HL-60 (cell line): ENCODE results near the gene NOVA1.

ENCODE experiments used
- DNase-seq, 2 experiments: peaks; one replicate each; pipeline ENCODE4 v3.0.0-alpha.2; 2010 to 2020; ENCODE audit warnings: low read depth in 1 of 2, low spot score in 1 of 2
- H3K27ac ChIP-seq: fragments of 250-450 bp; sonication (Bioruptor Pico); replicated peaks from 2 replicates; pipeline ENCODE4 v1.5.1; 2020; ENCODE audit warnings: mild to moderate bottlenecking, moderate library complexity
- H3K27me3 ChIP-seq: fragments of 250-450 bp; sonication (Bioruptor Pico); 2 replicates; pipeline ENCODE4 v1.5.1; 2021; ENCODE audit warnings: mild to moderate bottlenecking, moderate library complexity; ENCODE audit not compliant: insufficient read depth, poor library complexity, severe bottlenecking
- H3K4me3 ChIP-seq: replicated peaks from 2 replicates; pipeline ENCODE4 v1.5.1; 2011; ENCODE audit warnings: mild to moderate bottlenecking, control low read depth, low read length; ENCODE audit not compliant: insufficient read depth
- GABPA ChIP-seq: IDR thresholded peaks from 2 replicates; pipeline ENCODE4 v1.6.1; 2012; ENCODE audit warnings: low read depth
- POLR2AphosphoS5 ChIP-seq: IDR thresholded peaks from 2 replicates; pipeline ENCODE4 v1.6.1; 2012; ENCODE audit warnings: low read depth
- SPI1 ChIP-seq: IDR thresholded peaks from 2 replicates; pipeline ENCODE4 v1.6.1; 2012; ENCODE audit warnings: low read depth, mild to moderate bottlenecking, borderline replicate concordance
- TF ChIP-seq, protein P1 (sequence below): IDR thresholded peaks from 2 replicates; pipeline ENCODE4 v1.6.1; 2012; ENCODE audit warnings: low read depth; ENCODE audit not compliant: insufficient replicate concordance
- TF ChIP-seq, protein P2 (sequence below): IDR thresholded peaks from one replicate; pipeline ENCODE4 v1.5.1; 2011; ENCODE audit warnings: low read length, control low read depth, inconsistent platforms; ENCODE audit not compliant: insufficient read depth

Gene NOVA1

DNA sequence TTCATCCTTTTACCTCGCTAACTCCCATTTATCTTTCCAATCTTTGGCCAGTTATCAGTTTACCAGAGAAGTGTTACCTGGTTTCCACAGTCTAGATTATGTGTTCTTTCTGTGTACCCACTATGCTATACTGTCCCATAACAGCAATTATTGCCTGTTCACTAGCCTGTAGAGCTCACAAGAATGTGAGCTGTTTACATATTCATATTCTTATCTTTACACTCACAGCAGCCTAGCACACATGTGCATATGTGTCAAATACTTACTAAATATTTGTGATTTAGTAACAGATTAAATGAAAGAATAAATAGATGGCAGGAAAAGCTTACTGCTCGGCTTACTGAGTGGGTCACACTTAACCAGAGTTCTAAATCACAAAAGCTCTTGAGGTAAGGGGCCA is 97.8 kb downstream of the NOVA1 start:
- TF ChIP-seq SPI1 (no peak), GABPA (no peak)
- Histone ChIP-seq H3K27me3 (no peaks in the 10 kb centered on the region), H3K4me3 (no peak overlapping the region), H3K27ac (no peak overlapping the region)
- DNase-seq: no peak

DNA sequence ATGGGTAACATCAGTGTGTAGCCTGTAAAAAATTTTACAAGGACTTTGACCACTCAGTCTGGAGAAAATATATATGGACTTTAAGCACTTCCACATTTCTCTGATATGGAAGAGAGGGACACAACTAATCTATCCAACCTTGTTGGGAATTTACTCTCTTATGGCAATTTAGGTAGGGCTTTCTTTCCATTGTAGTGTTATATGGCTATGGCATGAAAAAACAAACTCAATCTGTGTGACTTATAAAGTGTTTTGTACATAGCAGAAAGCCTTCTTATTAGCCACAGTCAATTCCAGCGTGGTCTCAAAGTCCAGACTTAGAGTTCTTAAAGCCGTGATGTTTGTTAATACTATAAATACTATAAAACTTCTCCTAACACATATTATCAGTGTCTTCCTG is 98.3 kb downstream of the NOVA1 start:
- H3K4me3 ChIP-seq: no peak overlapping the region
- no peak for DNase-seq
- no peak overlapping the region for H3K27ac ChIP-seq
- H3K27me3 ChIP-seq: no peaks in the 10 kb centered on the region
- TF ChIP-seq GABPA (no peak), POLR2AphosphoS5 (no peak), SPI1 (no peak)
- TF ChIP-seq, protein P1, sequence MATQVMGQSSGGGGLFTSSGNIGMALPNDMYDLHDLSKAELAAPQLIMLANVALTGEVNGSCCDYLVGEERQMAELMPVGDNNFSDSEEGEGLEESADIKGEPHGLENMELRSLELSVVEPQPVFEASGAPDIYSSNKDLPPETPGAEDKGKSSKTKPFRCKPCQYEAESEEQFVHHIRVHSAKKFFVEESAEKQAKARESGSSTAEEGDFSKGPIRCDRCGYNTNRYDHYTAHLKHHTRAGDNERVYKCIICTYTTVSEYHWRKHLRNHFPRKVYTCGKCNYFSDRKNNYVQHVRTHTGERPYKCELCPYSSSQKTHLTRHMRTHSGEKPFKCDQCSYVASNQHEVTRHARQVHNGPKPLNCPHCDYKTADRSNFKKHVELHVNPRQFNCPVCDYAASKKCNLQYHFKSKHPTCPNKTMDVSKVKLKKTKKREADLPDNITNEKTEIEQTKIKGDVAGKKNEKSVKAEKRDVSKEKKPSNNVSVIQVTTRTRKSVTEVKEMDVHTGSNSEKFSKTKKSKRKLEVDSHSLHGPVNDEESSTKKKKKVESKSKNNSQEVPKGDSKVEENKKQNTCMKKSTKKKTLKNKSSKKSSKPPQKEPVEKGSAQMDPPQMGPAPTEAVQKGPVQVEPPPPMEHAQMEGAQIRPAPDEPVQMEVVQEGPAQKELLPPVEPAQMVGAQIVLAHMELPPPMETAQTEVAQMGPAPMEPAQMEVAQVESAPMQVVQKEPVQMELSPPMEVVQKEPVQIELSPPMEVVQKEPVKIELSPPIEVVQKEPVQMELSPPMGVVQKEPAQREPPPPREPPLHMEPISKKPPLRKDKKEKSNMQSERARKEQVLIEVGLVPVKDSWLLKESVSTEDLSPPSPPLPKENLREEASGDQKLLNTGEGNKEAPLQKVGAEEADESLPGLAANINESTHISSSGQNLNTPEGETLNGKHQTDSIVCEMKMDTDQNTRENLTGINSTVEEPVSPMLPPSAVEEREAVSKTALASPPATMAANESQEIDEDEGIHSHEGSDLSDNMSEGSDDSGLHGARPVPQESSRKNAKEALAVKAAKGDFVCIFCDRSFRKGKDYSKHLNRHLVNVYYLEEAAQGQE: no peak
- TF ChIP-seq, protein P2, sequence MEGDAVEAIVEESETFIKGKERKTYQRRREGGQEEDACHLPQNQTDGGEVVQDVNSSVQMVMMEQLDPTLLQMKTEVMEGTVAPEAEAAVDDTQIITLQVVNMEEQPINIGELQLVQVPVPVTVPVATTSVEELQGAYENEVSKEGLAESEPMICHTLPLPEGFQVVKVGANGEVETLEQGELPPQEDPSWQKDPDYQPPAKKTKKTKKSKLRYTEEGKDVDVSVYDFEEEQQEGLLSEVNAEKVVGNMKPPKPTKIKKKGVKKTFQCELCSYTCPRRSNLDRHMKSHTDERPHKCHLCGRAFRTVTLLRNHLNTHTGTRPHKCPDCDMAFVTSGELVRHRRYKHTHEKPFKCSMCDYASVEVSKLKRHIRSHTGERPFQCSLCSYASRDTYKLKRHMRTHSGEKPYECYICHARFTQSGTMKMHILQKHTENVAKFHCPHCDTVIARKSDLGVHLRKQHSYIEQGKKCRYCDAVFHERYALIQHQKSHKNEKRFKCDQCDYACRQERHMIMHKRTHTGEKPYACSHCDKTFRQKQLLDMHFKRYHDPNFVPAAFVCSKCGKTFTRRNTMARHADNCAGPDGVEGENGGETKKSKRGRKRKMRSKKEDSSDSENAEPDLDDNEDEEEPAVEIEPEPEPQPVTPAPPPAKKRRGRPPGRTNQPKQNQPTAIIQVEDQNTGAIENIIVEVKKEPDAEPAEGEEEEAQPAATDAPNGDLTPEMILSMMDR: no peak

DNA sequence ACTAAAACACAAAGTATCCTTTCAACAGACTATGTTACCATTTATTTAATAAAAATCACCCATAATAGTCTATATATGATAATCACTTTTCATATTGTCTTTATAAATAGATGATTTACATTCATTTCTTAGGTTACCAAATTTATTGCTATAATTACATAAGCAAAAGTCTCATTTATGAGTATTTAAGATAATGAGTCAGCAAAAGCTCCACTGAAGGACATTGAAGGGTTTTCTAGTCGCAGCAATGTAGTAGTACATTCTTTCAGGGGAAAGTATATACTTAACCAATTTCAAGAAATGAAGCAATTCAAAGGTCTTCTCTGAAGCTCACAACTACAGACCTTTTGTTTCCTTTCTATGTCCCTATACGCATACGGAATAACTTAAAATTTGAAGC is 110.9 kb downstream of the NOVA1 start:
- DNase-seq: no peak
- H3K27me3 ChIP-seq: no peaks in the 10 kb centered on the region
- no peak overlapping the region for H3K27ac ChIP-seq
- TF ChIP-seq SPI1: no peak
- TF ChIP-seq, protein P1: no peak
- TF ChIP-seq GABPA: no peak
- no peak for TF ChIP-seq POLR2AphosphoS5
- TF ChIP-seq, protein P2: no peak
- no peak overlapping the region for H3K4me3 ChIP-seq

DNA sequence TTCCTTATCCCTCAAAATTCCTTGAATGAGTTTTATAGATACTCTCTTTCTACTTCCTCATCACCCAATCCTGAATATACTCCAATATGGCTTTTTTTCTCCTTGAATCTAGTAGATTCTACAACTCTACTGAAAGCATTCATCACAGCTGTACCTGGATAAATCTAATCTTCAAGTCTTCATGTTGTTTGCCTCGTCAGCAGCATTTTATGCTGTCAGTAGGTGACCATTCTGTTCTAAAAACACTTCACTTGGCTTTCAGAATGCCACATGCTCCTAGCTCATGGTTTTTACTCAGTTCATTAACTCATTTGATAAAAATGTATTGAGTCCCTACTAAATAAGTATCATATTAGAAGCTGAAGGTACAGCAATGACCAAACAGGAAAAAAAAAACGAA is 113.3 kb downstream of the NOVA1 start:
- DNase-seq: no peak
- H3K4me3 ChIP-seq: no peak overlapping the region
- H3K27ac ChIP-seq: no peak overlapping the region
- H3K27me3 ChIP-seq: no peaks in the 10 kb centered on the region
- TF ChIP-seq SPI1 (no peak), POLR2AphosphoS5 (no peak), GABPA (no peak)
- TF ChIP-seq, protein P1: no peak
- TF ChIP-seq, protein P2: no peak
